Neural cell (in vitro differentiated cells): ENCODE measurements around the gene CERS3.

Experiments
- CTCF ChIP-seq: fragments of 450-650 bp; IDR thresholded peaks from 2 replicates; pipeline ENCODE4 v1.5.1; 2014; ENCODE audit warnings: antibody characterized with exemption, mild to moderate bottlenecking, moderate library complexity; ENCODE audit not compliant: poor library complexity, severe bottlenecking
- EP300 ChIP-seq: fragments of 450-650 bp; conservative IDR thresholded peaks from 2 replicates; pipeline ENCODE4 v1.6.1; 2014; ENCODE audit warnings: antibody characterized with exemption, mild to moderate bottlenecking, moderate library complexity; ENCODE audit not compliant: poor library complexity, severe bottlenecking
- EZH2 ChIP-seq: fragments of 200-600, 300-800 bp; shearing (Covaris generic), sonication (generic); IDR thresholded peaks from 2 replicates; pipeline ENCODE4 v1.6.1; 2014; ENCODE audit warnings: antibody characterized with exemption, low read length, borderline replicate concordance, mild to moderate bottlenecking; ENCODE audit not compliant: insufficient read depth, poor library complexity, severe bottlenecking

- no peak for TF ChIP-seq EP300
- TF ChIP-seq CTCF = no peak
- no peak for TF ChIP-seq EZH2
Observed at GRCh38 chr15:100476805-100477204, 51.9 kb downstream of the CERS3 start.
